Neural crest cell (in vitro differentiated cells): ENCODE results near the gene ASF1B. TPM values are rescaled to one million over a fixed set of nuclear protein-coding genes. Genes with fewer than 3 reads are reported as not detected.

Experiments
- DNase-seq: peaks from one replicate; pipeline ENCODE4 v3.0.0; 2021; ENCODE audit warnings: low read depth, mixed read lengths, low spot score
- H3K27ac Mint-ChIP-seq: one replicate; pipeline ENCODE4 v1.8.0; 2021; ENCODE audit warnings: mild to moderate bottlenecking, mixed read lengths; ENCODE audit not compliant: unreplicated experiment
- H3K27me3 Mint-ChIP-seq: 2 replicates; pipeline ENCODE4 v1.8.0; 2021; ENCODE audit warnings: low read depth, mild to moderate bottlenecking, mixed read lengths
- H3K36me3 Mint-ChIP-seq: 2 replicates; pipeline ENCODE4 v1.8.0; 2021; ENCODE audit warnings: low read depth, mild to moderate bottlenecking, mixed read lengths
- H3K4me1 Mint-ChIP-seq: 2 replicates; pipeline ENCODE4 v1.8.0; 2021; ENCODE audit warnings: mixed read lengths
- H3K4me3 Mint-ChIP-seq: one replicate; pipeline ENCODE4 v1.8.0; 2021; ENCODE audit warnings: mild to moderate bottlenecking, mixed read lengths
- H3K9me3 Mint-ChIP-seq: 2 replicates; pipeline ENCODE4 v1.8.0; 2021; ENCODE audit warnings: mixed read lengths
- CTCF ChIP-seq: fragments of 200-600 bp; sonication (generic); conservative IDR thresholded peaks from 2 replicates; pipeline ENCODE4 v1.5.0; 2021; ENCODE audit warnings: antibody characterized with exemption, mild to moderate bottlenecking
- total RNA-seq: library from RNA; stranded (reverse); gene quantifications from 2 replicates; pipeline ENCODE4 v1.2.1, GENCODE V29; 2021

Gene ASF1B
- total RNA-seq, 1 donor from 2014 or later = 55.6 TPM

- no peak for TF ChIP-seq CTCF
- no peak within 1 kb of the TSS for H3K27ac Mint-ChIP-seq
- H3K36me3 Mint-ChIP-seq = no peaks in the 10 kb centered on the region
Observed at GRCh38 chr19:14072535-14073260, 63.7 kb downstream of the ASF1B start, which contains the start of gene MISP3. Gene MISP3, plus strand, starts transcription at chr19:14072786. Its CDS starts 524 bp downstream, at chr19:14073310.

GRCh38 chr19:14070268-14071050 lies 65.9 kb downstream of the ASF1B start:
- Mint-ChIP-seq H3K4me1 (peaks cover 14% of the 10 kb centered on the region), H3K27ac (no peak overlapping the region), H3K27me3 (peaks cover 28% of the 10 kb centered on the region), H3K36me3 (no peaks in the 10 kb centered on the region), H3K9me3 (no peaks in the 10 kb centered on the region), H3K4me3 (peak overlapping the region; percentile 64)
- TF ChIP-seq CTCF = no peak
- DNase-seq = no peak

More at GRCh38 chr19:14072535-14073260, 63.7 kb downstream of the ASF1B start, which contains the start of gene MISP3:
- Mint-ChIP-seq H3K9me3 (no peaks in the 10 kb centered on the region), H3K4me3 (peak within 1 kb of the TSS; percentile 88), H3K4me1 (peaks cover 14% of the 10 kb centered on the region), H3K27me3 (peaks cover 25% of the 10 kb centered on the region)
- no peak for DNase-seq

Other genes starting within 250 kb of the ASF1B start
- 15.0 and 15.1 TPM in 2 replicates for gene BRME1, start 230.5 kb downstream of the ASF1B start, total RNA-seq
- 31.7 and 32.4 TPM in 2 replicates for gene CC2D1A, start 230.4 kb downstream of the ASF1B start, total RNA-seq
- 0.14 and 0.42 TPM in 2 replicates for gene PODNL1, start 198.2 kb downstream of the ASF1B start, total RNA-seq
- 83.5 and 85.6 TPM in 2 replicates for gene DCAF15, start 184.1 kb downstream of the ASF1B start, total RNA-seq
- 17.6 and 19.9 TPM in 2 replicates for gene RFX1, start 130.3 kb downstream of the ASF1B start, total RNA-seq
- not detected in 2 replicates for gene RLN3, start 108.4 kb downstream of the ASF1B start, total RNA-seq
- gene IL27RA, start 104.8 kb downstream of the ASF1B start, total RNA-seq = 4.8 and 5.0 TPM in 2 replicates
- 5.2 and 5.7 TPM in 2 replicates for gene PALM3, start 74.5 kb downstream of the ASF1B start, total RNA-seq
- 0.39 and 0.98 TPM in 2 replicates for gene MISP3, start 63.8 kb downstream of the ASF1B start, total RNA-seq
- gene C19orf67, start 50.8 kb downstream of the ASF1B start, total RNA-seq = not detected in 2 replicates
- gene SAMD1, start 45.8 kb downstream of the ASF1B start, total RNA-seq = 67.2 and 71.9 TPM in 2 replicates
- gene PRKACA, start 18.8 kb downstream of the ASF1B start, total RNA-seq = 103 TPM in 2 replicates
- gene ADGRL1, start 69.6 kb upstream of the ASF1B start, total RNA-seq = 34.6 and 38.5 TPM in 2 replicates
- gene ADGRE5, start 244.9 kb upstream of the ASF1B start, total RNA-seq = 0.91 and 1.4 TPM in 2 replicates